HEK293 (cell line): ENCODE data around the gene CHST7.

Experiments used
- CTCF ChIP-seq: fragments of 450-650 bp; formaldehyde crosslinking; IDR thresholded peaks from 2 replicates; pipeline ENCODE4 v1.5.1; 2016; ENCODE audit warnings: missing biosample characterization, missing genetic modification characterization
- PRDM4 ChIP-seq: fragments of 450-650 bp; formaldehyde crosslinking; IDR thresholded peaks from 2 replicates; pipeline ENCODE4 v1.5.1; 2017; ENCODE audit warnings: missing biosample characterization, missing genetic modification characterization
- ZBTB8A ChIP-seq: fragments of 450-650 bp; formaldehyde crosslinking; IDR thresholded peaks from 2 replicates; pipeline ENCODE4 v1.5.1; 2016; ENCODE audit warnings: missing biosample characterization, missing genetic modification characterization
- ZNF138 ChIP-seq: fragments of 450-650 bp; formaldehyde crosslinking; IDR thresholded peaks from 2 replicates; pipeline ENCODE4 v1.5.1; 2016; ENCODE audit warnings: missing biosample characterization, missing genetic modification characterization, borderline replicate concordance
- ZNF140 ChIP-seq: fragments of 450-650 bp; formaldehyde crosslinking; IDR thresholded peaks from 2 replicates; pipeline ENCODE4 v1.5.1; 2016; ENCODE audit warnings: missing biosample characterization, missing genetic modification characterization
- ZNF18 ChIP-seq: fragments of 450-650 bp; formaldehyde crosslinking; IDR thresholded peaks from 2 replicates; pipeline ENCODE4 v1.5.1; 2016; ENCODE audit warnings: missing biosample characterization, missing genetic modification characterization
- ZNF274 ChIP-seq, 2 experiments: fragments of 200-500 bp in 1 of 2; fragments of 450-650 bp in 1 of 2; sonication (Bioruptor generic) in 1 of 2; formaldehyde crosslinking in 1 of 2; IDR thresholded peaks; 2 replicates each; pipeline versions ENCODE4 v1.5.1 to v1.6.1; 2014 to 2016; ENCODE audit warnings: borderline replicate concordance in 1 of 2, inconsistent platforms in 1 of 2, low read length in 1 of 2, missing biosample characterization in 1 of 2, missing genetic modification characterization in 1 of 2
- ZNF324 ChIP-seq: fragments of 450-650 bp; formaldehyde crosslinking; IDR thresholded peaks from 2 replicates; pipeline ENCODE4 v1.5.1; 2016; ENCODE audit warnings: missing biosample characterization, missing genetic modification characterization
- ZNF433 ChIP-seq: fragments of 450-650 bp; formaldehyde crosslinking; IDR thresholded peaks from 2 replicates; pipeline ENCODE4 v1.5.1; 2016; ENCODE audit warnings: missing biosample characterization, missing genetic modification characterization, low read depth

- TF ChIP-seq ZNF274 (IDR thresholded peaks at IDR 0.05; ENCODE audit: low read length) (no peak), ZNF274 (tag by site-specific recombination; IDR thresholded peaks at IDR 0.05; ENCODE audit: borderline replicate concordance) (no peak), CTCF (no peak), ZBTB8A (tag by site-specific recombination) (no peak), ZNF140 (tag by site-specific recombination) (no peak), PRDM4 (no peak), ZNF324 (tag by site-specific recombination) (no peak), ZNF138 (tag by site-specific recombination) (no peak), ZNF18 (no peak), ZNF433 (tag by site-specific recombination) (no peak)
These were observed 1.1 kb upstream of the CHST7 start for GRCh38 chrX:46572340-46572936.
